Inferior parietal cortex (tissue), 1 donor: ENCODE results near the gene USO1.

Experiments used
- DNase-seq: peaks from one replicate; pipeline ENCODE4 v3.0.0-alpha.2; 2016; ENCODE audit errors: extremely low spot score

Gene USO1

DNA sequence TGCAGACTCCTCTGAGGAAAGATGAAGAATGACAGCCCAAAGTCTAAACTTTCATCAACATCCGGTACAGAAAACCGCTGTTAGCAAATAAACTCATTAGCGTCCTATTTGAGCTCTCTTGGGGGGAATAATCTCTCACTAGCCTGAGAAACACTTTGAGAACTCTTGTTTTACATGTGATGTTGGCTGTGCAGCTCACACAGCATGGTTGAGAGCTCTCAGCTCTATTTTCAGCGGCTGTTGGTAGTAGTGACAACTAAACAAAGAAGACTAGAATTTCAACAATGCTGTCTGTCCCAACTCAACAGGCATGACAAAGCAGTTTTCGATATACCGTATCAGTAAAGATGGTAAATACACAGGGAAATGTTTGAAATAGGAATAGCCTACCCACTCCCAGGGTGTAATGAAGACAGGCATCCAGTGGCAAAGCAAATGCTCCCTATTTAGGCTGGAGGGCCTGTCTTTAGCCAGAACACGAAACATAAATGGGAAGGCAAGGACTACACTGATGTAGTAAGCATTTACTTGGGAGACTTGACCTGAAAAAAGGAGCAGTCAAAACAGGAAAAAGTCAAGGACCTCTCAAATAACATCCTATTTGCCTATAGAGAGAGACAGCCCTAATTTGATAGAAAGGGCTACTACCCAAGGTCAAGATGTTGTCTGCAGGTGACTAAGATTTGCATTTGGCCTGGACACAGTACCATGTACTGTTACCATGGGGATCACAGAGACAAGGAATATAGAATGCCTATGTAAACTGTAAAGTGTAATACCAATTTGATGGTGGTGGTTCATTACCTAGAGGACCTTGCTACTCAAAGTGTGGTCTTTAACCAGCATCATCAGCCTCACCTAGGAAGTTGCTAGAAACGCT is 117.5 kb downstream of the USO1 start:
- peak; percentile 9 for DNase-seq

DNA sequence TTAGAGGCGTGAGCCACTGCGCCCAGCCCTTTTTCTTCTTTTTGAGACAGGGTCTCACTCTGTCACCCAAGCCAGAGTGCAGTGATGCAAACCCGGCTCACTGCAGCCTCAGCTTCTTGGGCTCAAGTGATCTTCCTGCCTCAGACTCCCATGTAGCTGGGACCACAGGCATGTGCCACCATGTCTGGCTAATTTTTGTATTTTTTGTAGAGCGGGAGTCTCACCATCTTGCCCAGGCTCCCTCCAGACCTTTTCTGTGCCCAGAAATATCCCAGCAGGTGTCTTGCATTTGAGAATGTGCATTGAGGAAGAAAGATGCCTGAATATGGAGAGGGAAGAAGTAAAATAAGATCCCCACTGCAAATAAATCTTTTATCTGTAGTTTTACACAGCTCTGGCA is 119.2 kb downstream of the USO1 start:
- DNase-seq, result no peak

DNA sequence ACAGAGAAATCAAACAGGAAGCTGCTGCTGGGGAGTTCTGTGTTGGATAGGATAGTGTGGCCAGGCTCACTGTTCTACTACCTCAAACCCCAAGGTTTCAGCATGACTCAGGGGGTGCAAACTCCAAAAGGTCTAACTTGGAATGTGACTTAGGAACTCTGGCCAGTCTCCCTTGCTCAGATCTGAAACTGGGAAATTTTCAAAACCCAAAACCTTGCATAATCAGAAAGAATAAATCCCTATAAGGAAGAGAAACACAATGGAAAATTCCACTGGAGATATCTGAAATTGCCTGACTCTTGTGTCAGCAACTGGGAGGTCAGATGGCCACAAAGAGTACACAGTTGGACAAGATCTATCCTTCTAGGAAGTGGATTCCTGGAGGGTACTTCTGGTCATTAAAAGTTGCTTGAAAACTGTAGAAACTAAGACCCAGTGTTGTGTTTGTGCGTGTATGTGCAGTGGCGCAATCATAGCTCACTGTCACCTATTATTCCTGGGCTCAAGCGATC is 119.8 kb downstream of the USO1 start:
- DNase-seq, result no peak

DNA sequence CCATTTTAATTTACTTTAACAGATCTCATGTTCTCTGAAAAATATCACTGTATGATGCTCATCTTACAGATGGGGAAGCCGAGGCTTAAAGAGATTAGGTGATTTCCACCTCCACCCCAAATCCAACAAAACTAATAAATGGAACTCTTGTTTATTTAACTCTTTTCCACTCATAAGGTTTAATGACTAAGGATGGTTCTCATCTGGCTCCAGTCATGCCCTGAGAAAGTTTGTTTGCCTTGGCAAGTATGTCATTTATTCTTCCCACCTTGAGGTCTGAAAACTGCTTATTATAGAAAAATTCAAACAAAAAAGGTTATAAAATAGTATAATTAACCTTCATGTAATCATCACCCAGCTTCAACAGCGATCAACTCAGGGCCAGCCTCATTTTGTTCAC is 121.6 kb downstream of the USO1 start:
- no peak for DNase-seq

DNA sequence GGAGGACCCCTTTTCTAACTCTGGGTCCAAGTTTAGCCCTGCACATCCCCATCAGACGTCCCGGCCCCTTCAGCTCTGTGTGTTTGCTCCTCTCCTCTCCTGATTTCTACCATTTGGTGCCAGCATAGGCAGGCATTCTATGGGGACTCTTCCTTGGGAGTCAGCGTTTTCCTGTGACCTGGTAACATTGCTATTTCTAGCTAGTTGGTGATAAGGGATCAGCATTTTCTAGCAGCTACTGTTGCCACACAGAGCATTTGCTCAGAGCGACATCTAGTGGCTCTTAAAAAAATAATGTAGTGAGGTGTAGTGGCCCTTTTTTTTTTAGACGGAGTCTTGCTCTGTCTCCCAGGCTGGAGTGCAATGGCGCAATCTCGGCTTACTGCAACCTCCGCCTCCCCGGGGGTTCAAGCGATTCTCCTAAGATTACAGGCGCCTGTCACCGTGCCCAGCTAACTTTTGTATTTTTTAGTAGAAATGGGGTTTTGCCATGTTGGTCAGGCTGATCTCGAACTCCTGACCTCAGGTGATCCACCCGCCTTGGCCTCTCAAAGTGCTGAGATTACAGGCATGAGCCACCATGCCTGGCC is 123.9 kb downstream of the USO1 start:
- peak; percentile 75 for DNase-seq

DNA sequence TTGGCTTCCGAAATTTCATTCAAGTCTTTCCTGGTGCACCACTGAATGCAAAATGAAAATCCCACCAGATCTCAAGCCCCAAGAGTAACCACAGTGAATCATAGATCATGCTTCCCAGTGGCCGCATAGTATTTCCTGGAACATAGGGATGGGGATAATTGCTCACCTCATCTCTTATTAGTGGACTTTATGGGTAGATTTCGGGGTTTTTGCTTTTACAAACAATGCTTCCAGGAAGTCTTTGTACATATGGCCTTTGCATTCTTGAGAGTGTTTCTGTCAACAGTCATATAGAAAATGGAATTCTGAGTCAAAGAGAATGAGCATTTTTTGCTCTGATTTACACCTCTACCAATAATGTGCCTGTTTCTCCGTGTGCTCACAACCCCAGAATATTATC is 124.5 kb downstream of the USO1 start:
- DNase-seq, result no peak

DNA sequence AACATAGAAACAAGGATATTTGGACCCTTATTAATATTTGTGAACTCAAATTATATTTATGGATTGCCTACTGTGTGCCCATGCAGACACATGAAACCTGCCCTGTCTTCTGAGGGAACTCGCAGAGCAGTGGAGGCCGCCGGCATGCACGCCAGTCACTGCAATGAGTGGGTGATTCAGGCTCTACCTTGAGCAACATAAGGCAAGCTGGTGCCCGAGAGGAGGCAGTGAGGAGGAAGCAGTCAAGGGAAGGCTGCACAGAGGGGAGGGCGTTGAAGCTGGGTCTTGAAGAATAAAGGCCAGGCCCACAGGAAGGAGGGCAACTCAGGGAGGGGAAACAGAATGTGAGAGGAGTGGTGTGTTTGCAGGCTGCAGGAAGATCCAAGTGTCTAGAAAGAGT is 125.1 kb downstream of the USO1 start:
- no peak for DNase-seq

DNA sequence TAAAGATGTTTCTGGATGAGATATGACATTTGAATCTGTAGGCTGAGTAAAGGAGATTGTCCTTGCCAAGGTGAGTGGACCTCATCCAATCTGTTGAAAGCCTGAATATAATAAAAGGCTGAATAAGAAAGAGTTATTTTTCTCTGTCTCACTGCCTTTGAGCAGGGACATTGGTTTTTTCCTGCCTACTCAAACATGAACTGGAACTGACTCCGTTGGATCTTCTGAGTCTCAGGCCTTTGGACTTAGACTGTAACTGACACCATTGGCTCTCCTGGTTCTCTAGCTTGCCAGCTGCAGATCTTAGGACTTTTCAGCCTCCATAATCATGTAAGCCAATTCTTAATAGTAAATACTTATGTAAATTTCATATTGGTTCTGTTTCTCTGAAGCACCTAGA is 134.3 kb downstream of the USO1 start:
- DNase-seq, result no peak

DNA sequence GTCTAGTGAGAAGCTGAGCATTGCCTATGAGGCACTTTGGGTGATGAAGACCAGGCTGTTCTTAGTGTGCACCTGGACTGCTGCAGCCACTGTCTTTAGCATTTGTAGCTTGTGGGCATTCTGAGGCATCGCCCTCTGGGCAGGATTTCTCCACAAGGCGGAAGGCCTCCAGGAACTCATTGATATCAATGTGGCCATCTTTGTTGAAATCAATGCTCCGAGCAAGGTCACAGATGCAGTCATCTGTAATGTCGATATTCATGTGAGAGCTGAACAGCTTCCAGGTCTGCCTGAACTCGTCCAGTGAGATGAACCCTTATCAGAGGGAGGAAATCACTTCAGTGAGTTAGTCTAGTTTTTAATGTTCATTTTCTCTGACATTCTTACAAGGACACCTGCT is 136.2 kb downstream of the USO1 start:
- no peak for DNase-seq
